Measurements from ENCODE around the gene CRYBG2. TPM values are rescaled to one million over a fixed set of nuclear protein-coding genes. Genes with fewer than 3 reads are reported as not detected.

Gene CRYBG2
- total and polyA plus RNA-seq, 2 of the 8 experiments (the other 6 are each of a cell fraction or from before 2014, with no cell fraction given) = 14.2 to 17.0 TPM

DNA sequence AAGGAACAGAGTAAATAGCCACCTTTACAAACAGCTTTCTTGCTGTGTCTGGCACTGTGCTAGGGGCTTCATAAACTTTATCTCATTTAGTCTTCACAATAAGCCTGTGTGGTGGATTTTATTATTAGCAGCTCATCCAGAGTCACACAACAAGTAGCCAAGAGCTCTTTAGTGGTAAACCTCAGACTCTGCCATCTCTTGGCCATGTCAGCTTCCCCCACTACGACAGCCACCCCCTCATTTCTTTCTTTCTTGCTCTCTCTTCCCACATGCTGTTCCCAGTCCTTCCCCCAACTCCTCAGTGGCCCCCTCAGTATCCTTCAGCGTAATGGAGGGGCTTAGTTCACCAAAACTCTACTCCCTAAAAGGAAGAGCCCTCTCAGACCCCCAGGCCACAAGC lies 19.9 kb upstream of the CRYBG2 start:
- CTCF ChIA-PET (ENCODE audit: partially characterized antibody) = interaction anchor here (0.7 to 7.9 kb wide), 12 partner anchors 10 to 100 kb away, joined by 3 to 79 read pairs (median 4); no protein-coding TSS in a partner anchor
- H4K8ac ChIP-seq (ENCODE audit: extremely low read depth, insufficient read depth, low read length) = no peak overlapping the region
- H2BK12ac ChIP-seq (ENCODE audit: low read depth, low read length) = no peak overlapping the region
- TF ChIP-seq EZH2 (IDR thresholded peaks at IDR 0.05; ENCODE audit: low read depth, low read length, severe bottlenecking) (no peak), CTCF (IDR thresholded peaks at IDR 0.05; ENCODE audit: control extremely low read depth in 1 of 3, insufficient read depth in 1 of 3, low read depth in 1 of 3, low read length in 3 of 3) (no peak), TBP (IDR thresholded peaks at IDR 0.05; ENCODE audit: low read depth, low read length) (no peak), SIX5 (IDR thresholded peaks at IDR 0.05; ENCODE audit: low read depth, low read length) (no peak), SP1 (IDR thresholded peaks at IDR 0.05; ENCODE audit: low read depth, low read length) (no peak), BACH1 (IDR thresholded peaks at IDR 0.05; ENCODE audit: low read length) (no peak), MAFK (IDR thresholded peaks at IDR 0.05; ENCODE audit: low read depth, low read length) (no peak), ZNF274 (IDR thresholded peaks at IDR 0.05; ENCODE audit: borderline replicate concordance, extremely low read depth, low read length) (no peak), CBX8 (IDR thresholded peaks at IDR 0.05; ENCODE audit: borderline replicate concordance, low read depth, low read length) (no peak), SAP30 (IDR thresholded peaks at IDR 0.05; ENCODE audit: insufficient read depth, insufficient replicate concordance, low read length) (no peak), POU5F1 (IDR thresholded peaks at IDR 0.05; ENCODE audit: low read depth, low read length) (no peak)

More for the DNA sequence above, 19.9 kb upstream of the CRYBG2 start:
- peak overlapping the region; percentile 68; the same call in 1 of the 2 replicates for H2AFZ ChIP-seq (ENCODE audit: low read length)
- H3K4me3 ChIP-seq (ENCODE audit: extremely low read depth in 1 of 4, insufficient read depth in 2 of 4, low read depth in 3 of 4, low read length in 4 of 4) = no peak overlapping the region
- no peak overlapping the region for H2BK15ac ChIP-seq (ENCODE audit: low read length)
- no peak overlapping the region for H2BK20ac ChIP-seq (ENCODE audit: low read length)
- peaks cover 0 to 2% (median 0%) of the 10 kb centered on the region in 4 experiments; a peak in 3 of 7 replicates for H3K4me1 ChIP-seq (replicated peaks in 1 of 4; ENCODE audit: control insufficient read depth in 3 of 4, insufficient read depth in 4 of 4, low read length in 3 of 4)
- no peak overlapping the region for H3K27ac ChIP-seq (ENCODE audit: low read depth, low read length)
- 81% methylated on average over 2 of the region's 2 CpGs; no CpG with 5 or more reads in 1 of the 2 experiments for WGBS, 2 experiments (ENCODE audit: extremely low coverage in 1 of 2, insufficient coverage in 1 of 2, insufficient read length in 1 of 2, insufficient replicate concordance in 2 of 2, low coverage in 1 of 2, low lambda C conversion rate in 2 of 2, missing lambda C conversion rate in 1 of 2)
- H3K9ac ChIP-seq (replicated peaks in 1 of 4; ENCODE audit: extremely low read depth in 1 of 4, low read depth in 3 of 4, low read length in 3 of 4) = no peak overlapping the region
- H3K23ac ChIP-seq (ENCODE audit: insufficient read length) = no peak overlapping the region
- POLR2A ChIA-PET (ENCODE audit: partially characterized antibody) = interaction anchor here (0.7 to 3.3 kb wide), 10 partner anchors 9 to 98 kb away, joined by 3 to 15 read pairs (median 4); partner anchors contain the start of genes HMGN2, LIN28A and SH3BGRL3
- DNase-seq (ENCODE audit: low read depth in 1 of 2, low spot score in 2 of 2) = no peak
- no peak overlapping the region for H3K14ac ChIP-seq (ENCODE audit: insufficient read length)
- H4K20me1 ChIP-seq (replicated peaks in 1 of 2; ENCODE audit: control insufficient read depth in 1 of 2, insufficient read depth in 2 of 2, low read length in 2 of 2) = no peaks in the 10 kb centered on the region
- no peaks in the 10 kb centered on the region for H3K27me3 ChIP-seq (replicated peaks in 1 of 4; ENCODE audit: control insufficient read depth in 3 of 4, extremely low read depth in 1 of 4, insufficient read depth in 3 of 4, low read length in 3 of 4)
- no peaks in the 10 kb centered on the region for H3K79me1 ChIP-seq (ENCODE audit: low read depth, low read length)
- H2AK5ac ChIP-seq (ENCODE audit: low read depth, low read length) = no peak overlapping the region
- H4K5ac ChIP-seq (ENCODE audit: insufficient read length, low read depth, low read length) = no peak overlapping the region
- H3K79me2 ChIP-seq (ENCODE audit: control insufficient read depth in 1 of 2, insufficient read depth in 2 of 2, low read length in 2 of 2) = no peaks in the 10 kb centered on the region
- H3K56ac ChIP-seq (replicated peaks; ENCODE audit: insufficient read length, low read depth, low read length) = no peak overlapping the region
- FAIRE-seq = no peak
- no peaks in the 10 kb centered on the region for H3K23me2 ChIP-seq (ENCODE audit: low read depth, low read length)
- no peak overlapping the region for H2BK120ac ChIP-seq (replicated peaks; ENCODE audit: low read depth, low read length)
- H3K4me2 ChIP-seq (ENCODE audit: insufficient read depth in 1 of 2, low read depth in 2 of 2, low read length in 2 of 2) = peak overlapping the region in 1 of 2 experiments; percentile 15; a peak in 1 of 4 replicates
- no peak overlapping the region for H2BK5ac ChIP-seq (ENCODE audit: low read depth, low read length)
- H3K4ac ChIP-seq (replicated peaks; ENCODE audit: insufficient read length, low read depth, low read length) = no peak overlapping the region
- H3K18ac ChIP-seq (ENCODE audit: extremely low read depth, low read length) = peak overlapping the region; percentile 32; the same call in 1 of the 2 replicates
- no peak overlapping the region for H4K91ac ChIP-seq (replicated peaks; ENCODE audit: insufficient read length, low read length)
- no peaks in the 10 kb centered on the region for H3K9me3 ChIP-seq (ENCODE audit: insufficient read depth in 2 of 2, low read depth in 1 of 2, low read length in 1 of 2)
- no peaks in the 10 kb centered on the region for H3K36me3 ChIP-seq (ENCODE audit: control insufficient read depth in 2 of 4, insufficient read depth in 4 of 4, low read length in 3 of 4)
